Measurements from ENCODE around the gene PCMTD2.
"Not testable (repeated sequence)": the region's sequence is repeated elsewhere in the genome, so short reads cannot be mapped to it uniquely, and the experiment has no call there.

The PCMTD2 gene

GRCh38 chr20:64224351-64225170 is 31.0 kb upstream of the PCMTD2 start:
- no peak for DNase-seq (ENCODE audit: low read depth in 3 of 3)

DNA sequence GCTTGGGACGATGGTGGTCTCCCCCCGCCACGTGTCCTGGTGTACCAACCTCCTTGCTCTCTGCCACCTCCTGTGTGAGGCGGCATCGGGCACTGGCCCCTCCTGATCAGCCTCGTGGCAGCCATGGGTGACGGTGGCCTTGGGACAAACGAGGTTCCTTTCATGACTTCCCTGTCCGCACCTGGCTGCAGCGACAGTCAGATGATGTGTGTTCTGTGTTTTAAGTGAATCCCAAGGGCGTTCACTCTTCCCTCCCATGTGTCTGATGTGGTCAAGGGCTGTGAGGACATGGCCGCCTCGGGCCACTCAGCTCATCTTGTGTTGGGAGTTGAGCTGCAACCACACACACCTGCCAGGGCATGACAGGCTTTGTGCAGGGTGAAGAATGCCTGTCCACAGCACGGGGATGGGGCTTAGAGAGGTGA is 30.4 kb upstream of the PCMTD2 start:
- DNase-seq (ENCODE audit: low read depth in 3 of 3), result no peak

DNA sequence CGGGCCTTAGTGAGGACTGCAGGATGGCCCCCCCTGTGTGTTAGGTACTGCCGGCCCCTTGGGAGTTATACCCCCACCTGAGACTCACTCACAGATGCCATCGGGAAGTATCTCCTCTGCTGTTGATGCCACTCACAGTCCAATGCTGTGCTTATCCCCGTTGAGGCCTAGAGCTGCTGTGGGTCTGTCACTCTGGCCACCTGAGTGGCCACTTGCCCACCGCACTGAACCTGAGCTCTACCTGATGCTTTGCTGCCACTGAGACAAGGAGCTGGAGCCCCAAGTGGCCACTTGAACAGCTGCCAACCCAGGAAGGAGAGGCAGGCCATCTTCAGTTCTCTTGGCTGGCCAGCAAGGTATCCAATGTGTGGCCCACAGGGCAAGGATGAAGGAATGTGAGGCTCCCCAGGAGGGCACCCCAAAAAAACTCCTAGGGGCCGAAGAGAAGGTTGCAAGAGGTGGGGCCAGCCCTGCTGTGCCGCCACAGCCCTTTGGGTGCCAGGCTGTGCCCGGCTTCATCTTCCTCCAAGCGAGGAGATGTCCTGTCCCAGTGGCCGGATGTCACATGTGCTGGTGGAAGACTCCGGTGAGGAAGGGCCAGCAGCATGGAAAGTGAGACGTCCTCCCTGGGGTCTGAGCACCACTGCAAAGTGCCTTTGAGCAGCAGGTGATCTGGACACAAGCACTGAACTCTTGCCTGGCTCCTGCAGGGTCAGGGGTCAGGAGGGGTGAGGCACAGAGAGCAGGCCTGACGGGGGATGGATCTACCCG is 29.5 kb upstream of the PCMTD2 start:
- no peak for DNase-seq (ENCODE audit: low read depth in 3 of 3)

GRCh38 chr20:64226686-64227580 is 28.6 kb upstream of the PCMTD2 start:
- DNase-seq (ENCODE audit: low read depth in 3 of 3), result no peak

DNA sequence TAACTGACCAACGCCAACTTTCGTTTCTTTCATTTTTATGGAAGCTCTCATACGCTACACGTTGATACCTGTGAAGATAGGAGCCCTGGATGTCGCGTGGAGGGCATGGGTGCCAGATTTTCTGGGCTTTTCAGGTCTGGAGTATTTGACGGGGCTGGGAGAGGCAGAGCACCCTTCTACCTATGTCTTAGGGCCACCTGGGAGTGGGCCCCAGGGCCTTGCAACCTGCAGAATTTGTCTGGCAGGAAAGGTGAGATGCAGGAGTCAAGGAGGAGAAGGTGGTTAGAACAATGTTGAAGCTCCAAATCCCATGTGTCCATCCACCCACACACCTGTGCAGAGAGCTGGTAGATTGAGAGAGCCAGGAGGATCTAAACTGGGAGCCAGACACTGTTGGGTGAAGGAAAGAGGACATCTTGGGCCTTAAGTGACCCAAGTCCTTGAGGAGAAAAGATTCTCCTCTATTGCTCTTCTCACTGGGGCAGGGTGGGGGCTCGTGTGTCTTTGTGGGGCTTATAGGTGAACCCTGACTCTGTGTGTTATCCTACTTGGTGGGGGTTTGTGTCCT is 27.4 kb upstream of the PCMTD2 start:
- no peak for DNase-seq (ENCODE audit: low read depth in 3 of 3)

GRCh38 chr20:64228751-64229506 is 26.6 kb upstream of the PCMTD2 start:
- no peak for DNase-seq (ENCODE audit: low read depth in 3 of 3)

- DNase-seq (ENCODE audit: low read depth in 3 of 3), result no peak
Observed at GRCh38 chr20:64229507-64230061, 26.0 kb upstream of the PCMTD2 start.

- no peak for DNase-seq (ENCODE audit: low read depth in 3 of 3)
Observed at GRCh38 chr20:64230461-64231145, 24.9 kb upstream of the PCMTD2 start.

GRCh38 chr20:64231621-64232550 is 23.7 kb upstream of the PCMTD2 start:
- no peak for DNase-seq (ENCODE audit: low read depth in 3 of 3)

DNA sequence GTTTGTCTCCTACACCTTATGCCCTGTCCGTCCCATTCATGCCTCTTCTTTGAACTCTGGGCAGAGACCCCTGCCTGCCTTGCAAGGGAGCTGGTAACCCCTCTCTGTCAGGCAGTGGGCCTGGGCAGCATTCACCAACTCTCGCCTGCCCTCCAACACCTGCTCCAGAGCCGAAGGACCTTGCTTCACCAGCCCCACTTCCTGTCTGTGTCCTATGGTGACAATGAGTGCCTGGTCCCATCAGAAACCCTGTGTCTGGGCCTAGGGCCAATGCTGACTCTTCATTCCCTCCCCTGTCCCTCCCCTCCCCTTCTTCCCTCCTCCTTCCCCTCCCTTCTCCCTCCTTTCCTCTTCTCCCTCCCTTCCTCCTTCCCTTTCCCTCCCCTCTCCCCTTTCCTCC is 22.8 kb upstream of the PCMTD2 start:
- DNase-seq (ENCODE audit: low read depth in 3 of 3), result no peak

DNA sequence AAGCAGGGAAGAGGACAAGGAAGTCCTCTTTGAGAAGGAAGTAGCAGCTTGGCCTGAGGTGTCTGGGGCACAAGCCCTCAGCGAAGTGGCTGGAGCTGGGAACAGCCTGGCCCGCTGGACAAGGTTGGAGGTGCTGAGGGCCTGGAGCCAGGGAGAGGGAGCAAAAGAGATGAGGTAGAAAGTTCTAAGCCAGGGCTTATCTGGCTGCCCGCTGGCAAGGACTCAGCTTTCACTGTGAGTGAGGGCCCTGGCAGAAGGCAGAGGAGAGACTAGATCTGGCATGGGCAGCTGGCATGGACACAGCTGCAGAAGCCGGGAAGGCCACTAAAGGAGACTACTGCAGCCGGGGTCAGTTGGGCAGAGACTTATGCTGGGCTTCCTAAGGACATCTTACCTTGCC is 21.8 kb upstream of the PCMTD2 start:
- no peak for DNase-seq (ENCODE audit: low read depth in 3 of 3)

GRCh38 chr20:64234291-64234791 is 21.2 kb upstream of the PCMTD2 start:
- DNase-seq (ENCODE audit: low read depth in 3 of 3), result no peak

GRCh38 chr20:64234921-64235565 is 20.5 kb upstream of the PCMTD2 start:
- DNase-seq (ENCODE audit: low read depth in 3 of 3), result not testable (repeated sequence)

DNA sequence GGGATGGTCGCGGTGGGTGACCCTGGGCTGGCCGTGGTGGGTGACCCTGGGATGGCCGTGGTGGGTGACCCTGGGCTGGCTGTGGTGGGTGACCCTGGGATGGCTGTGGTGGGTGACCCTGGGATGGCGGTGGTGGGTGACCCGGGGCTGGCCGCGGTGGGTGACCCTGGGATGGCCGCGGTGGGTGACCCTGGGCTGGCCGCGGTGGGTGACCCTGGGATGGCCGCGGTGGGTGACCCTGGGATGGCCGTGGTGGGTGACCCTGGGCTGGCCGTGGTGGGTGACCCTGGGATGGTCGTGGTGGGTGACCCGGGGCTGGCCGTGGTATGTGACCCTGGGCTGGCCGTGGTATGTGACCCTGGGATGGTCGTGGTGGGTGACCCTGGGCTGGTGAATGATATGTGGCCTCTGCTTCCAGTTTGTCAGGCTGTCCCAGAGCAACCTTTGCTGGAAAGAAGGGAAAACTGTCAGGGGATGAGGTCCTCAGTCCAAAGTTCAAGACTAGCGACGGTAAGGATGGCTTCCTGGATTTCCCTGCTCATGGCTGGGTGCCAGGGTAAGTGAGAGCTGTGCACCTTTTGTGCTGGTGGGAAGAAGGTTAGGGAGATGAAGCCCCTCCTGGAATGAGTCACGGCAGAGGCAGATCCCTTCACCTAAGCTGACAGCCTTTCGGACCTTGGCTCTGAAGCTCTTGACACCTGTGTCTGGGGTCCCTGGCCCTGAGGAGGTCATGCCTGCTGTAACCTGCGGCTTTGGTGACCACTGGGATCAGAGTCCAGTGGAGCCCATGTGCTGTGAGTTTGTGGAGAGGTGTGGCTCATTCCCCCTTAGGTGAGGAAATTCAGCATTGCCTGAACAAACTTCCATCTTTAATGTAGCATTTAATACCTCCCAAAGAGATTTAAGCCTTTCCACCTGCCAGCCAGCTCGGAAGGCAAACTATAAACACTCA is 19.1 kb upstream of the PCMTD2 start:
- DNase-seq (ENCODE audit: low read depth in 3 of 3), result no peak

DNA sequence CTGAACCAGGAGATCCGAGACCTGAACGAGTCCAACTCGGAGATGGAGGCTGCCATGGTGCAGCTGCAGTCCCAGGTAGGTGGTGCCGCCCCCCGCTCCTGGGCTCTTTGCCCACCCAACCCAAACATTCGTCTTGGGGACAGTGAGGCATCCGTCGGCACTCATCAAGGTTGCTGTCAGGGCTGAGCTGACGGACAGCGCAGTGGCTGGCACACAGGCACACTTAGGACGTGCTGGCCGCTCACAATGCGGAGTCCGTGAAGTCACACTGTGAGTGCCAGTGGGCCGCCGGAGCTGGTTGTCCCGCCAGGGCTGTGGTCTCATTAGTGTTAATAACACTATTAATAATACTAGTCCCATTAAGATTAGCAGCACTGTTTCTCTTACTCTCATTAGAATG is 18.2 kb upstream of the PCMTD2 start:
- DNase-seq (ENCODE audit: low read depth in 3 of 3), result no peak

GRCh38 chr20:64238115-64238825 is 17.3 kb upstream of the PCMTD2 start:
- no peak for DNase-seq (ENCODE audit: low read depth in 3 of 3)
